ENCODE data around the gene RFTN1.

- no peak for TF ChIP-seq CTCF (IDR thresholded peaks at IDR 0.05; ENCODE audit: low read depth, low read length, poor library complexity, severe bottlenecking)
- no peak for TF ChIP-seq EZH2phosphoT487 (IDR thresholded peaks at IDR 0.05; ENCODE audit: borderline replicate concordance, low read length)
Measured at GRCh38 chr3:16538507-16538906, 25.0 kb upstream of the RFTN1 start.

All from DOHH2 (cell line).